HepG2 (cell line): ENCODE data around the gene MAJIN. TPM values are rescaled to one million over a fixed set of nuclear protein-coding genes. Genes with fewer than 3 reads are reported as not detected.

Experiments used
- ATAC-seq: fragments of 200-7000 bp; cut with Tn5 transposase; 3 replicates; pipeline ENCODE4 v1.9.1; 2020; ENCODE audit warnings: mild to moderate bottlenecking, moderate library complexity
- BruUV-seq: library from RNA; stranded (reverse); fragments of 400-500 nt; replicated peaks from 2 replicates; lab custom pipeline; 2021; lab: Mats Ljungman, UMichigan
- CTCF ChIA-PET: fragments of 300-600 bp; formaldehyde crosslinking; extraction: SDS; loops from one replicate; lab custom pipeline; 2021; ENCODE audit warnings: low total read pairs, inconsistent platforms, low intra/inter-chr PET ratio; lab: Yijun Ruan, JAX
- POLR2A ChIA-PET: fragments of 350-600 bp; sonication (Branson Sonifier 250); formaldehyde crosslinking; loops from one replicate; lab custom pipeline; 2020; ENCODE audit warnings: antibody characterized with exemption, inconsistent platforms; lab: Yijun Ruan, JAX
- DNase-seq: peaks from one replicate; pipeline ENCODE4 v3.0.0-alpha.2; 2015; ENCODE audit warnings: low spot score
- FAIRE-seq: peaks from 3 replicates; lab custom pipeline; 2011; peaks lifted over from hg19 to GRCh38; lab: Jason Lieb, UNC
- H2AFZ ChIP-seq: one replicate; pipeline ENCODE4 v1.6.1; 2011; ENCODE audit warnings: low read length, inconsistent platforms
- H3K27ac ChIP-seq: fragments of 300-600 bp; 3 replicates; pipeline ENCODE4 v1.8.0; 2011; ENCODE audit warnings: mixed run types, mild to moderate bottlenecking, mixed read lengths, low read length, inconsistent platforms; ENCODE audit not compliant: insufficient read depth; ENCODE audit errors: extremely low read length
- H3K27me3 ChIP-seq, 2 experiments: fragments of 200-600 bp in 1 of 2; 2 replicates in 1 of 2; 3 replicates in 1 of 2; pipeline versions ENCODE4 v1.6.0 to v1.8.0; 2011; ENCODE audit warnings: low read length in 2 of 2, mild to moderate bottlenecking in 2 of 2, moderate library complexity in 2 of 2, inconsistent platforms in 1 of 2; ENCODE audit not compliant: insufficient read depth in 2 of 2, control insufficient read depth in 1 of 2
- H3K36me3 ChIP-seq, 2 experiments: fragments of 200-600 bp in 1 of 2; replicated peaks in 1 of 2; 2 replicates in 1 of 2; 3 replicates in 1 of 2; pipeline versions ENCODE4 v1.5.1 to v1.8.0; 2011; ENCODE audit warnings: low read length in 2 of 2, inconsistent platforms in 1 of 2; ENCODE audit not compliant: insufficient read depth in 2 of 2, control insufficient read depth in 1 of 2
- H3K4me1 ChIP-seq: 2 replicates; pipeline ENCODE4 v1.5.1; 2012; ENCODE audit warnings: low read length, inconsistent platforms; ENCODE audit not compliant: insufficient read depth
- H3K4me2 ChIP-seq: 2 replicates; pipeline ENCODE4 v1.6.0; 2011; ENCODE audit warnings: low read depth, low read length, inconsistent platforms
- H3K4me3 ChIP-seq, 3 experiments: fragments of 200-600 bp in 1 of 3; sonication (generic), shearing (Covaris generic) in 1 of 3; replicated peaks in 1 of 3; 2 replicates each; pipeline ENCODE4 v1.5.1; 2011 to 2016; ENCODE audit warnings: low read length in 3 of 3, inconsistent platforms in 2 of 3, low read depth in 2 of 3, mild to moderate bottlenecking in 2 of 3, control low read depth in 1 of 3, mixed read lengths in 1 of 3; ENCODE audit not compliant: insufficient read depth in 1 of 3
- H3K79me2 ChIP-seq: one replicate; pipeline ENCODE4 v1.6.1; 2011; ENCODE audit warnings: low read length, inconsistent platforms; ENCODE audit not compliant: insufficient read depth
- H3K9ac ChIP-seq: 2 replicates; pipeline ENCODE4 v1.6.0; 2011; ENCODE audit warnings: mild to moderate bottlenecking, low read depth, low read length, inconsistent platforms; ENCODE audit not compliant: insufficient read depth
- H3K9me3 ChIP-seq: 2 replicates; pipeline ENCODE4 v1.5.1; 2012; ENCODE audit warnings: mild to moderate bottlenecking, low read length
- H4K20me1 ChIP-seq: 2 replicates; pipeline ENCODE4 v1.6.0; 2011; ENCODE audit warnings: inconsistent platforms, mild to moderate bottlenecking, low read length, moderate library complexity; ENCODE audit not compliant: insufficient read depth
- ATF7 ChIP-seq, 2 experiments: fragments of 450-650 bp in 1 of 2; sonication (generic) in 1 of 2; formaldehyde crosslinking in 1 of 2; IDR thresholded peaks; 2 replicates each; pipeline versions ENCODE4 v1.4.0 to v1.6.1; 2016 to 2020; ENCODE audit warnings: antibody characterized with exemption in 1 of 2, mild to moderate bottlenecking in 1 of 2, missing genetic modification reagents in 1 of 2
- FOSL2 ChIP-seq: sonication (generic); formaldehyde crosslinking; IDR thresholded peaks from 2 replicates; pipeline ENCODE4 v1.4.0; 2020; ENCODE audit warnings: missing genetic modification reagents
- FOXO1 ChIP-seq: sonication (generic); formaldehyde crosslinking; IDR thresholded peaks from 2 replicates; pipeline ENCODE4 v1.4.0; 2020; ENCODE audit warnings: missing genetic modification reagents
- MAZ ChIP-seq, 2 experiments: sonication (generic) in 1 of 2; formaldehyde crosslinking in 1 of 2; IDR thresholded peaks; 2 replicates each; pipeline versions ENCODE4 v1.5.0 to v1.6.1; 2012 to 2020; ENCODE audit warnings: low read depth in 2 of 2, mild to moderate bottlenecking in 2 of 2, borderline replicate concordance in 1 of 2, improper control_type of control experiment in 1 of 2, low read length in 1 of 2, missing genetic modification reagents in 1 of 2, moderate library complexity in 1 of 2
- MIXL1 ChIP-seq: IDR thresholded peaks from 2 replicates; pipeline ENCODE4 v1.6.1; 2016
- SP140L ChIP-seq: sonication (generic); formaldehyde crosslinking; IDR thresholded peaks from 2 replicates; pipeline ENCODE4 v1.4.0; 2020; ENCODE audit warnings: missing genetic modification reagents, borderline replicate concordance
- SRSF1 ChIP-seq: fragments of 200-400 bp; formaldehyde crosslinking; optimal IDR thresholded peaks from 2 replicates; pipeline ENCODE3; 2017; ENCODE audit warnings: mild to moderate bottlenecking, low read depth, low read length, moderate library complexity
- ZFP36 ChIP-seq: fragments of 150-350 bp; IDR thresholded peaks from 2 replicates; pipeline ENCODE4 v1.6.1; 2018; ENCODE audit warnings: borderline replicate concordance, low read length, low read depth; ENCODE audit not compliant: partially characterized antibody
- ZMYM3 ChIP-seq: sonication (generic); formaldehyde crosslinking; IDR thresholded peaks from 2 replicates; pipeline ENCODE4 v1.5.1; 2020; ENCODE audit warnings: mild to moderate bottlenecking, missing genetic modification reagents
- ZNF160 ChIP-seq: sonication (generic); formaldehyde crosslinking; IDR thresholded peaks from 2 replicates; pipeline ENCODE4 v1.8.0; 2022; ENCODE audit warnings: mild to moderate bottlenecking, inconsistent platforms, missing genetic modification reagents
- ZNF383 ChIP-seq: sonication (generic); formaldehyde crosslinking; IDR thresholded peaks from 2 replicates; pipeline ENCODE4 v1.4.0; 2020; ENCODE audit warnings: missing genetic modification reagents, mild to moderate bottlenecking, borderline replicate concordance
- ZNF569 ChIP-seq: sonication (generic); formaldehyde crosslinking; IDR thresholded peaks from 2 replicates; pipeline ENCODE4 v1.5.0; 2020; ENCODE audit warnings: mild to moderate bottlenecking, missing genetic modification reagents, moderate library complexity, borderline replicate concordance
- WGBS: methylation state at CpG from one replicate; pipeline ENCODE4 v1.1.6; 2017; ENCODE audit warnings: low lambda C conversion rate; 5-methylcytosine and 5-hydroxymethylcytosine counted together
- in situ Hi-C: cut with HindIII; loops from 2 replicates; pipeline ENCODE4 v1.10.0; 2017; ENCODE audit warnings: low pct_unique_long_range_greater_than_20kb; ENCODE audit not compliant: extremely low pct_ligation_motif_present
- intact Hi-C: fragments of 100-400 bp; cut with micrococcal nuclease; formaldehyde crosslinking; loops from one replicate; pipeline ENCODE4 v1.10.0; 2022; ENCODE audit not compliant: unreplicated experiment
- polyA plus RNA-seq, 8 experiments: library from polyadenylated mRNA; depleted of rRNA in 3 of 8; stranded (reverse) in 7 of 8; unstranded in 1 of 8; fragments of >200 nt; fragmentation: Illumina TruSeq in 4 of 8; extraction: Trizol in 4 of 8; gene quantifications; 2 replicates each; pipeline versions ENCODE4 v1.2.1 to v1.2.3, GENCODE V29; 2011 to 2016; ENCODE audit warnings: low read depth in 4 of 8, missing spikeins in 1 of 8, mixed read lengths in 1 of 8; ENCODE audit not compliant: insufficient read depth in 1 of 8
- total RNA-seq, 5 experiments: library from RNA; depleted of rRNA; stranded (reverse); fragments of >200 nt; fragmentation: Illumina TruSeq; extraction: Trizol; gene quantifications; 2 replicates each; pipeline ENCODE4 v1.2.3, GENCODE V29; 2016; ENCODE audit warnings: low read depth in 1 of 5

MAJIN gene
- total and polyA plus RNA-seq, 2 of the 13 experiments (the other 11 are each of a cell fraction or from before 2014, with no cell fraction given) = not detected

DNA sequence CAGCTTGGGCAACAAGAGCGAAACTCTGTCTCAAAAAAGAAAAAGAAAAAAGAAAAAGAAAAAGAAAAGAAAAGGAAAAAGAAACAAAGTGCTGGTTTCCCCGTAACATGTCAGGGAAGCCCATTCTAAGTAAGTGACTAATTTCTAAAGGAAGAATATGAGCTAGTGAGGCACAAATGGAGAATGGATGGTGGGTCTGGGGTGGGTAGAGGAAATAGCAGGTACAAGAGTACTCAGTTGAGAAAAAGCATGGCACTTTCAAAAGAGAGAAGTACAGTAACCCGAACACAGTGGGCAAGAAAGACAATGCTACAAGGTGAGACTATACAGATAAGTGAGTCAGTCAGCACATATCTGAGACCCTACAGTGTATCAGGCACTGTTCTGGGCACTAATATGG, 4.5 kb downstream of the MAJIN start:
- Histone ChIP-seq H3K27ac (no peak overlapping the region), H3K9me3 (no peaks in the 10 kb centered on the region), H3K36me3 (no peaks in the 10 kb centered on the region), H2AFZ (no peak overlapping the region), H3K9ac (no peak overlapping the region), H3K4me1 (no peaks in the 10 kb centered on the region), H3K4me3 (no peak overlapping the region), H3K27me3 (peaks cover 0 to 3% of the 10 kb centered on the region in 2 experiments; a peak in 2 of 5 replicates), H3K79me2 (no peaks in the 10 kb centered on the region), H3K4me2 (no peak overlapping the region), H4K20me1 (no peaks in the 10 kb centered on the region)
- DNase-seq = no peak
- POLR2A ChIA-PET = no interaction called here
- in situ Hi-C loops = no loop called here
- ATAC-seq = no peak
- no peak for FAIRE-seq
- TF ChIP-seq ZNF569 (CRISPR knock-in tag) = no peak
- TF ChIP-seq ZMYM3 (CRISPR knock-in tag) = no peak
- no peak for TF ChIP-seq ZNF383 (CRISPR knock-in tag)
- TF ChIP-seq SRSF1 = no peak
- no peak for TF ChIP-seq ZNF160 (CRISPR knock-in tag)
- no peak for TF ChIP-seq ATF7 (IDR thresholded peaks at IDR 0.05)
- TF ChIP-seq ATF7 (CRISPR knock-in tag; IDR thresholded peaks at IDR 0.05) = no peak
- no peak for TF ChIP-seq MIXL1
- no peak for TF ChIP-seq FOSL2 (CRISPR knock-in tag)
- no peak for TF ChIP-seq ZFP36
- no peak for TF ChIP-seq SP140L (CRISPR knock-in tag)
- no peak for TF ChIP-seq FOXO1 (CRISPR knock-in tag)
- no peak for TF ChIP-seq MAZ (IDR thresholded peaks at IDR 0.05; ENCODE audit: borderline replicate concordance, low read depth, low read length)
- TF ChIP-seq MAZ (CRISPR knock-in tag; IDR thresholded peaks at IDR 0.05; ENCODE audit: low read depth) = no peak
- intact Hi-C loops = no loop called here
- CTCF ChIA-PET = no interaction called here
- WGBS = 54% methylated on average over 3 of the region's 3 CpGs
- BruUV-seq = no TSS peak
